Measurements from ENCODE around the gene CST5. TPM values are rescaled to one million over a fixed set of nuclear protein-coding genes. Genes with fewer than 3 reads are reported as not detected.

The CST5 gene
- total RNA-seq, 1 donor from 2014 or later = not detected

- TF ChIP-seq CTCF (IDR thresholded peaks at IDR 0.05) = no peak
- no peak within 1 kb of the TSS for H3K27ac ChIP-seq
- H3K4me3 ChIP-seq = no peak within 1 kb of the TSS
- no peaks in the 10 kb centered on the region for H3K9me3 ChIP-seq
- intact Hi-C loops (cut with DNase I) = no loop called here
- no peak for DNase-seq (ENCODE audit: low spot score in 2 of 2)
- H3K4me1 ChIP-seq = no peaks in the 10 kb centered on the region
- no peaks in the 10 kb centered on the region for H3K27me3 ChIP-seq
- H3K36me3 ChIP-seq = no peaks in the 10 kb centered on the region
Measured at GRCh38 chr20:23826541-23827021, 53.0 kb downstream of the CST5 start, which contains the start of gene CST2. CST2 (minus strand) TSS chr20:23826729; CDS start chr20:23826660, 69 bp downstream.

Other genes starting within 250 kb of the CST5 start
- gene CST3, start 241.8 kb downstream of the CST5 start, total RNA-seq = 2,609 TPM
- gene CST4, start 190.7 kb downstream of the CST5 start, total RNA-seq = not detected
- gene CST1, start 128.8 kb downstream of the CST5 start, total RNA-seq = not detected
- gene CST2, start 53.0 kb downstream of the CST5 start, total RNA-seq = not detected
- gene GGTLC1, start 109.0 kb upstream of the CST5 start, total RNA-seq = not detected